ENCODE data around the gene RASGEF1B.

RASGEF1B gene

GRCh38 chr4:81471588-81472280, at the start of gene RASGEF1B:
TSS of gene RASGEF1B (minus strand) at chr4:81471907. CDS start at chr4:81459508, 12,399 bp downstream.
- DNase-seq = peak; percentile 96

- no peak for DNase-seq
Measured at GRCh38 chr4:81519856-81520255, 48.1 kb upstream of the RASGEF1B start.

- DNase-seq = no peak
Measured at GRCh38 chr4:81519427-81519773, 47.7 kb upstream of the RASGEF1B start.

GRCh38 chr4:81518762-81519426, 47.2 kb upstream of the RASGEF1B start:
- no peak for DNase-seq

GRCh38 chr4:81516241-81516640, 44.5 kb upstream of the RASGEF1B start:
- DNase-seq = no peak

- no peak for DNase-seq
Measured at GRCh38 chr4:81512757-81513501, 41.2 kb upstream of the RASGEF1B start.

GRCh38 chr4:81512001-81512756, 40.5 kb upstream of the RASGEF1B start:
- no peak for DNase-seq

- no peak for DNase-seq
Measured at GRCh38 chr4:81510643-81511178, 39.0 kb upstream of the RASGEF1B start.

- DNase-seq = no peak
Measured at GRCh38 chr4:81509822-81510221, 38.1 kb upstream of the RASGEF1B start.

- no peak for DNase-seq
Measured at GRCh38 chr4:81509191-81509590, 37.5 kb upstream of the RASGEF1B start.

- no peak for DNase-seq
Measured at GRCh38 chr4:81508411-81509185, 36.9 kb upstream of the RASGEF1B start.

- no peak for DNase-seq
Measured at GRCh38 chr4:81507530-81507929, 35.8 kb upstream of the RASGEF1B start.

GRCh38 chr4:81506731-81507130, 35.0 kb upstream of the RASGEF1B start:
- DNase-seq = no peak

GRCh38 chr4:81505726-81506125, 34.0 kb upstream of the RASGEF1B start:
- DNase-seq = no peak

- DNase-seq = no peak
Measured at GRCh38 chr4:81505004-81505598, 33.4 kb upstream of the RASGEF1B start.

- no peak for DNase-seq
Measured at GRCh38 chr4:81504112-81505003, 32.7 kb upstream of the RASGEF1B start.

GRCh38 chr4:81503586-81503985, 31.9 kb upstream of the RASGEF1B start:
- DNase-seq = no peak

GRCh38 chr4:81502564-81502963, 30.9 kb upstream of the RASGEF1B start:
- DNase-seq = no peak

- DNase-seq = no peak
Measured at GRCh38 chr4:81499840-81500239, 28.1 kb upstream of the RASGEF1B start.

- DNase-seq = no peak
Measured at GRCh38 chr4:81498551-81499099, 26.9 kb upstream of the RASGEF1B start.

All from COR-L47 (cell line).